Lower leg skin (tissue), 4 donors: ENCODE measurements around the gene CREB5. TPM values are rescaled to one million over a fixed set of nuclear protein-coding genes. Genes with fewer than 3 reads are reported as not detected.

Experiments used
- DNase-seq, 2 donors: peaks; one replicate each; pipeline ENCODE4 v3.0.0-alpha.2; 2019; ENCODE audit warnings: low spot score in 2 of 2
- H3K4me3 ChIP-seq: fragments of 200-600 bp; sonication (generic); 2 replicates; pipeline ENCODE4 v1.5.1; 2017; ENCODE audit warnings: mild to moderate bottlenecking, low read depth; ENCODE audit not compliant: poor library complexity, severe bottlenecking
- POLR2A ChIP-seq, 2 donors: fragments of 450-650 bp; IDR thresholded peaks; one replicate each; pipeline ENCODE4 v1.6.1; 2016 to 2017; ENCODE audit warnings: antibody characterized with exemption in 2 of 2, mild to moderate bottlenecking in 1 of 2, moderate library complexity in 1 of 2
- WGBS, 2 donors: methylation state at CpG; one replicate each; pipeline ENCODE4 v1.1.5; 2018; 5-methylcytosine and 5-hydroxymethylcytosine counted together
- intact Hi-C: fragments of 100-400 bp; cut with DNase I; formaldehyde crosslinking; loops from one replicate; pipeline ENCODE4 v1.15.0; 2023; ENCODE audit warnings: low total_unique reads
- total RNA-seq, 4 donors: library from RNA; depleted of rRNA; stranded (reverse); fragments of >200 nt; gene quantifications; one replicate each; pipeline ENCODE4 v1.1.0, GENCODE V29; 2016
- TF ChIP-seq, protein P1 (sequence below), 3 donors: fragments of 450-650 bp; IDR thresholded peaks; one replicate each; pipeline ENCODE4 v1.5.1; 2016; ENCODE audit warnings: antibody characterized with exemption in 3 of 3, mild to moderate bottlenecking in 3 of 3, moderate library complexity in 2 of 3

CREB5 gene
- total RNA-seq, 4 donors from 2014 or later: 2.5 to 15.0 (median 5.4) TPM

DNA sequence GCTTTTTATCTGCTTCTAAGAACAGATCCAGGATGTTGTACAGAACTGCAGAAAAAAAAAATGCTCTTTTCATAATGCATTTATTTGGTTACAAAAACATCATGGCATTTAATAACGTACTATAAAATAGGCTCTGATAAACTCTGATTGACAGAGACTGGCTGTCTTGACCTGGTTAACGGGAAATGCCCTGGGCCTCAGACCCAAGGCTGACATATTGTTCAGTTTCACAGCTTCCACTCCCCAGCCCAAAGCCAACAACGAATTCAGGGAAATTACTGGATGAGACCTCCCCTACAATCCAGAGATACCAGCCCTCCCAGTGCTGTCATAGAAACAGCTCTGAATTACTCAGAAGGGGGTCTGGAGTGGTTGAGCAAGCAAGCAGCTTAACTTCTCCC lies 260.1 kb downstream of the CREB5 start:
- H3K4me3 ChIP-seq: no peak overlapping the region
- no peak for TF ChIP-seq POLR2A (IDR thresholded peaks at IDR 0.05)
- TF ChIP-seq, protein P1, sequence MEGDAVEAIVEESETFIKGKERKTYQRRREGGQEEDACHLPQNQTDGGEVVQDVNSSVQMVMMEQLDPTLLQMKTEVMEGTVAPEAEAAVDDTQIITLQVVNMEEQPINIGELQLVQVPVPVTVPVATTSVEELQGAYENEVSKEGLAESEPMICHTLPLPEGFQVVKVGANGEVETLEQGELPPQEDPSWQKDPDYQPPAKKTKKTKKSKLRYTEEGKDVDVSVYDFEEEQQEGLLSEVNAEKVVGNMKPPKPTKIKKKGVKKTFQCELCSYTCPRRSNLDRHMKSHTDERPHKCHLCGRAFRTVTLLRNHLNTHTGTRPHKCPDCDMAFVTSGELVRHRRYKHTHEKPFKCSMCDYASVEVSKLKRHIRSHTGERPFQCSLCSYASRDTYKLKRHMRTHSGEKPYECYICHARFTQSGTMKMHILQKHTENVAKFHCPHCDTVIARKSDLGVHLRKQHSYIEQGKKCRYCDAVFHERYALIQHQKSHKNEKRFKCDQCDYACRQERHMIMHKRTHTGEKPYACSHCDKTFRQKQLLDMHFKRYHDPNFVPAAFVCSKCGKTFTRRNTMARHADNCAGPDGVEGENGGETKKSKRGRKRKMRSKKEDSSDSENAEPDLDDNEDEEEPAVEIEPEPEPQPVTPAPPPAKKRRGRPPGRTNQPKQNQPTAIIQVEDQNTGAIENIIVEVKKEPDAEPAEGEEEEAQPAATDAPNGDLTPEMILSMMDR (IDR thresholded peaks at IDR 0.05): no peak
- no peak for DNase-seq
- 84 to 85% methylated on average over 3 of the region's 3 CpGs for WGBS, 2 donors
- intact Hi-C loops: no loop called here

DNA sequence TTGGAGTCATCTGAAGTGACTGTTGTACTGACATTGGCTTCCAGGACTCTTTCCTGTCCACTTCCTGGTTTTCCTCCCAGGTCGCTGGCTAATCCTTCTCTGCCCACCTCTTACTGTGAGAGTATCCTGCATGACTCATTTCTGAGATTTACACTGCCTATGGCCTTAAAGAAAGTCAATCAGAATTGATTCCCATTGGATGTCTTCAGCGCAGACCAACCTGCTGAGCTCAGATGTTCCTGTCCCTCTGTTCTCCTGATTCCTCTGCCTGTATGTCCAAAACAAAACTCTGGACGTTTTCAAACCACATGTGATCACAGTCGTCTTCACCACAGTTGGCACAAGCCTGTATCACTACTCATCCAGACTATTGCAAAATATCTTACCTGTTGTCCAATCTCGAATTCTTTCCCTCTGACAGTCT lies 262.1 kb downstream of the CREB5 start:
- H3K4me3 ChIP-seq: no peak overlapping the region
- TF ChIP-seq, protein P1 (IDR thresholded peaks at IDR 0.05): no peak
- TF ChIP-seq POLR2A (IDR thresholded peaks at IDR 0.05): no peak
- intact Hi-C loops: no loop called here
- DNase-seq: no peak
- 55 to 58% methylated on average over 5 of the region's 5 CpGs for WGBS, 2 donors

DNA sequence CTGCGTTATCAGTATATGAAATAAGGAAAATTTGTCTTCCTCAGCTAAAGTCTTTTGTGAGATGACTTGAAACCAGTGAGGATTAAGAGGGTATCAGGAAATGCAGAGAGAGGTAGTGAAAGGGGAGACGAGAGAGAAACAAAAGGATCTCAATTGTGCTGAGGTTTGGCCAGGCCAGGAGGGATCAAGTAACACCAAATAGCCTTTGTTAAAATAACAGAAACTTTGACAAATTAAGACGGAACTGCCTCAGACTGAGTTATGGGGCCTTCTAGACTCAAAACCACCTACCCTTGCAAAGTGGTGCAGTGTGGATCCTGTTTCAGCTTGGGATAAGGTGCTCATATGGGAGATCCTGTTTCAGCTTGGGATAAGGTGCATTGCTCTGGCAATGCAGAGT lies 263.1 kb downstream of the CREB5 start:
- H3K4me3 ChIP-seq: no peak overlapping the region
- 98% methylated on average over 3 of the region's 3 CpGs for WGBS, 2 donors
- DNase-seq: no peak
- no peak for TF ChIP-seq POLR2A (IDR thresholded peaks at IDR 0.05)
- TF ChIP-seq, protein P1 (IDR thresholded peaks at IDR 0.05): no peak
- intact Hi-C loops: no loop called here

DNA sequence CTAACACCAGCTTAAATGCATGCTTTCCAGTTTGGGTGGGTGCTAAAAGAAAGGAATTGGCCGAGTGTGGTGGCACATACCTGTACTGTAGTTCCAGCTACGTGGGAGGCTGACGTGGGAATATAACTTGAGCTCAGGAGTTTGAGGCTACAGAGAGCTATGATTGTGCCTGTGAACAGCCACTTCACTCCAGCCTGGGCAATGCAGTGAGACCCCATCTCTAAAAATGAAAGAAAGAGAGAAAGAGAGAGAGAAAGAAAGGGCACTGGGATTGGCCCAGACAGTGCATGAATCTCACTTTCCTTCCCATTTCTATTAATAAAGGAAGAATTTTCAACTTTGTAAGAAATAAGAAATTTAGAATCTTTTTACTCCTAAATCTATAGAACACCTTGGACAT lies 265.4 kb downstream of the CREB5 start:
- no peak overlapping the region for H3K4me3 ChIP-seq
- no peak for DNase-seq
- 95 to 98% methylated on average over 3 of the region's 3 CpGs for WGBS, 2 donors
- intact Hi-C loops: no loop called here
- no peak for TF ChIP-seq POLR2A (IDR thresholded peaks at IDR 0.05)
- TF ChIP-seq, protein P1 (IDR thresholded peaks at IDR 0.05): no peak

- intact Hi-C loops: no loop called here
- DNase-seq: no peak
- H3K4me3 ChIP-seq: no peak overlapping the region
- WGBS, 2 donors: 74 to 77% methylated on average over 2 of the region's 2 CpGs
- no peak for TF ChIP-seq POLR2A (IDR thresholded peaks at IDR 0.05)
- TF ChIP-seq, protein P1 (IDR thresholded peaks at IDR 0.05): no peak
These were observed 266.2 kb downstream of the CREB5 start for GRCh38 chr7:28678431-28678965.

- no peak overlapping the region for H3K4me3 ChIP-seq
- WGBS, 2 donors: 86 to 88% methylated on average over 5 of the region's 5 CpGs
- intact Hi-C loops: no loop called here
- no peak for TF ChIP-seq POLR2A (IDR thresholded peaks at IDR 0.05)
- TF ChIP-seq, protein P1 (IDR thresholded peaks at IDR 0.05): no peak
- DNase-seq: no peak
These were observed 269.5 kb downstream of the CREB5 start for GRCh38 chr7:28681693-28682310.
